NCI-H2029 treated with DMSO at 0.1 percent for 48 hours (cell line): ENCODE results near the gene AGPAT2.

Source experiments
- DNase-seq: peaks from one replicate; lab custom pipeline; 2025; lab: John Stamatoyannopoulos, UW

Gene AGPAT2

DNA sequence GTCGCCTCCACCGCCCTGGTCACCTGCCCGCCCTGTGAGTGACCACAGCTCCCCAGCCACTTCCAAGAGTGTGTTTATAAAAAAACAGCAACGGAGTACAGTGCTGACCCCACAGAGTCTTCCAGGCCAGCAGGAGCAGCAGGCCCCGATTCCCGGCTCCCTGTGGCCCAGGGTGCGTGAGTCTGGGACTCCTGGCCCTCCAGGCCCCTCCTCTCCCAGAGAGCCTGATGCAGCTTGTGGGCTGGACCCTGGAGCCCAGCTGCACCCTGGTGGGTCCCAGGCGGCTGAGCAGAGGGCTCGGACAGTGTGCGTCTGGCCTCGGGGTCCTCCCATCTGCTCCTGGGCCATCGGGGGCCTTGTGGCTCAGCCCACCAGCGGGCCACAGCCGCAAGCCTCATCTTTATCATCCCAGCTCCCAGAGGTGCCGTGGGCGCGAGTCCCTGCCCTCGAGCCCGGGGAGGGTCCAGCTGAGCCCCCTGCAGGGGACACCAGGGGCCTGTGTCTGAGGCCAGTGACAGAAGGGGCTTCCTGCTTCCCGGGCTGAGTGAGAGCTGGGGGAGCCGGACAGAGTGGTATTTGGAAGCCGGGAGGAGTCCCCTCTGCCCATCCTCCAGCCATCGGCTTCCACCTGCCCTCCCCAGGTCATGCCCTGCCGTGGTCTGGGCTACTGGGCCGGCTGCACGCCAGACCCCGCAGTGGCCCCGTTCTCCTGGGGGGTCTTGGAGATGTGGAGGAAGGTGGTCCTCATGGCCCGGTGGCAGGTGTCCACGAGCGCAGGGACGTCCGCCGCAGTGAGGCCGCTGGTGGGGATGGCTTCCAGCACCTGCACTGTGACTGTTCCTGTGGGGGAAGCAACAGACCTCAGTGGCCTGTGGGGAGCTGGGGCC, 13.9 kb downstream of the AGPAT2 start:
- no peak for DNase-seq

DNA sequence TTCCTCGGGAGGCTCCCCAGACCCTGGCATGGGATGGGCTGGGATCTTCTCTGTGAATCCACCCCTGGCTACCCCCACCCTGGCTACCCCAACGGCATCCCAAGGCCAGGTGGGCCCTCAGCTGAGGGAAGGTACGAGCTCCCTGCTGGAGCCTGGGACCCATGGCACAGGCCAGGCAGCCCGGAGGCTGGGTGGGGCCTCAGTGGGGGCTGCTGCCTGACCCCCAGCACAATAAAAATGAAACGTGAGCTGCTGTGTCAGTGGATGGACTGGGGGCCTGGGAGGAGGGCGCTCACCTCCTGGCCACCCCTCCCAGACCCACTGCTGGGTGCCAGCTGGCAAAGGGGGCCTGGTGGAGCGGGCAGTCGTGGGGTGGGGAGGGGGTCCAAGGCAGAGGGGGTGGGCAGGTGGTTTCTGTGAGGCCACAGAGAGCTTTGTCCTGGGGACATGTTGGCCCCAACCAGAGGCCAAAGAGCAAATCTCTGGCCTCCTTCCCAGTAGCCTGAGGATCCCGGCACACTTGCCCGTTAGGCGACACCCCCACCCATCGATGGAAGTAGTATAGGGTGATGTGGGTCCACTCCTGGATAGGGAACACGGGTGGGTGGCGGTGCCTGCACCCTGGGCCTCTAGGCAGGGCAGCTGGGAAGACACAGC, 14.7 kb downstream of the AGPAT2 start:
- no peak for DNase-seq

DNA sequence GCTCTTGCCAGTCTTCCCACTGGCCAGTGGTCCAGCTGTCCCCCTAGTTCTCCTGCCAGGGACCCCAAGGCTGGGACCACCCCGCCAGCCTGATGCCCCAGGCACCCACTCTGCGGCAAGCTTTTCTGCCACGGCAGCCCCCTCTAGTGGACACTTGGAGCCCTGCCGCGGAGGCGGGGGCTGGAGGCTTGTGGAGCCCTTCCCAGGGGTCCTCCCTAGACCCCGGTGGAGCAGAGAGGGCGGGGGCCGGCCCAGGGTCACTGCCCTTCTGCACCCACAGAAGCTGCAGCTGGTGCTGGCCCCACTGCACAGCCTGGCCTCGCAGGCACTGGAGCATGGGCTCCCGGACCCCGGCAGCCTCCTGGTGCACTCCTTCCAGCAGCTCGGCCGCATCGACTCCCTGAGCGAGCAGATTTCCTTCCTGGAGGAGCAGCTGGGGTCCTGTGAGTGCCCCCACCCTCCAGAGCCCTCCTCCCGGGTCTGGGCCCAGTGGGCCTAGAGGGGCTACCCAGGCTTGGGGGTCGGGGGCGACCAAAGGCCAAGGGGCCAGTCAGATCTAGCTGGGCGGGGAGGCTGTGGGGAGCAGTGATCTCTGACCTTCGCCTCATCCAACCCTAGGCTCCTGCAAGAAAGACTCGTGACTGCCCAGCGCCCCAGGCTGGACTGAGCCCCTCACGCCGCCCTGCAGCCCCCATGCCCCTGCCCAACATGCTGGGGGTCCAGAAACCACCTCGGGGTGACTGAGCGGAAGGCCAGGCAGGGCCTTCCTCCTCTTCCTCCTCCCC, 15.4 kb downstream of the AGPAT2 start:
- no peak for DNase-seq

DNA sequence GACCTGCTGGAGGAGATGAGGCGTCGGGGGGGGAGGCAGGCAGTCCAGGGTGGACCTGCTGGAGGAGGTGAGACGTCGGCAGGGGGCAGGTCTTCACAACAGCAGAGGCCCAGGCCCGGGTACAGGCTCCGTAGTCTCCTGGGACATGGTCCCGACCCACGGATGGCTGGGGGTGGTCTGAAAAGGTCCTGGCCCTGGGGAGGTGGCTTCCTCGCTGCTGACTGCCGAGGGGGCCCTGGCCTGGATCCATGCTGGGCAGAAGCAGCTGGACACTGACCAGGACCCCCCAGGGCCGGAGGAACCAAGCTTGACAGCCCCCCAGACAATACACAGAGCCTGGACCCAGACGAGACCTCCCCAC, 16.0 kb downstream of the AGPAT2 start:
- no peak for DNase-seq

DNA sequence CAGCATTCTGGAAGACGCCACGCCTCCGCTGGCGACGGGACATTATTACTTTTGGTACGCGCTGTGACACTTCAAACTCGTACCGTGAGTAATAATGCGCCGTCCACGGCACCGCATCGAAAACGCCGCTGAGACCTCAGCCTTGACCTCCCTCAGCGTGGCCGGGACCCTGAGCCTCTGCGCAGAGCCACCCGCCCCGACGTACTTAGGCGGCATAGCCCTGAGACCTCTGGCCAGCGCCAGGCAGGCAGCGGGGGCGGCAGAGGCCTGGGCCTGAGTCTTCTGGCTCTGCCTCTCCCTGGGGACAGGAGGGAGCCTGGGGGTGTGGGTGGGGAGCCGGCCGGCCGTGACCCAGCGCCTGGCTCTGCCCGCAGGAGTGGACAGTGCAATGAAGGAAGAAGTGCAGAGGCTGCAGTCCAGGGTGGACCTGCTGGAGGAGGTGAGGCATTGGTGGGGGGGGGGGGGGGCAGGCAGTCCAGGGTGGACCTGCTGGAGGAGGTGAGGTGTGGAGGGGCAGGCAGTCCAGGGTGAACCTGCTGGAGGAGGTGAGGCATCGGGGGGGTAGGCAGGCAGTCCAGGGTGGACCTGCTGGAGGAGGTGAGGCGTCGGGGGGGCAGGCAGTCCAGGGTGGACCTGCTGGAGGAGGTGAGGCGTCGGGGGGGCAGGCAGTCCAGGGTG, 16.5 kb downstream of the AGPAT2 start:
- DNase-seq = no peak

DNA sequence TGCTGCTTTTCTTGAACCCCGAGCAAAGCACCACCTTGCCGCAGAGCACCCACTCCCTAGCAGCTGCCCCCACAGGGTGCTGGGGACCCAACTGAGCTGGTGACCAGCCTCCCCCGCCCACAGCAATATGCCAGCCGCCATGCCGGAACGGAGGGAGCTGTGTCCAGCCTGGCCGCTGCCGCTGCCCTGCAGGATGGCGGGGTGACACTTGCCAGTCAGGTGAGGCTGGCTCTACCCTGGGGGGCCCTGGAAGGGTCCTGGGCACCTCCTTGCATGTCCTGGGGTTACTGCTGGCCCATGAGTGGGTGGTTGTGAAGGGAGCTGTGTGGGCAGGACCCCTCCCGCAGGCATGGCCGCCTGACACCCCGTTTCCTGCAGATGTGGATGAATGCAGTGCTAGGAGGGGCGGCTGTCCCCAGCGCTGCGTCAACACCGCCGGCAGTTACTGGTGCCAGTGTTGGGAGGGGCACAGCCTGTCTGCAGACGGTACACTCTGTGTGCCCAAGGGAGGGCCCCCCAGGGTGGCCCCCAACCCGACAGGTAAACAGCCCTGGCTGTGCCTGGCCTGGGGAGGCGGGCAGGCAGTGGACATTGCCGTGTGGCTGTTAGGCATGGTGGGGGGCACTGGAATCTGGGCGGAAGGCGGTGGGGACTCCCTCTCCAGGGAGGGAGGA, 17.3 kb downstream of the AGPAT2 start:
- DNase-seq = no peak

DNA sequence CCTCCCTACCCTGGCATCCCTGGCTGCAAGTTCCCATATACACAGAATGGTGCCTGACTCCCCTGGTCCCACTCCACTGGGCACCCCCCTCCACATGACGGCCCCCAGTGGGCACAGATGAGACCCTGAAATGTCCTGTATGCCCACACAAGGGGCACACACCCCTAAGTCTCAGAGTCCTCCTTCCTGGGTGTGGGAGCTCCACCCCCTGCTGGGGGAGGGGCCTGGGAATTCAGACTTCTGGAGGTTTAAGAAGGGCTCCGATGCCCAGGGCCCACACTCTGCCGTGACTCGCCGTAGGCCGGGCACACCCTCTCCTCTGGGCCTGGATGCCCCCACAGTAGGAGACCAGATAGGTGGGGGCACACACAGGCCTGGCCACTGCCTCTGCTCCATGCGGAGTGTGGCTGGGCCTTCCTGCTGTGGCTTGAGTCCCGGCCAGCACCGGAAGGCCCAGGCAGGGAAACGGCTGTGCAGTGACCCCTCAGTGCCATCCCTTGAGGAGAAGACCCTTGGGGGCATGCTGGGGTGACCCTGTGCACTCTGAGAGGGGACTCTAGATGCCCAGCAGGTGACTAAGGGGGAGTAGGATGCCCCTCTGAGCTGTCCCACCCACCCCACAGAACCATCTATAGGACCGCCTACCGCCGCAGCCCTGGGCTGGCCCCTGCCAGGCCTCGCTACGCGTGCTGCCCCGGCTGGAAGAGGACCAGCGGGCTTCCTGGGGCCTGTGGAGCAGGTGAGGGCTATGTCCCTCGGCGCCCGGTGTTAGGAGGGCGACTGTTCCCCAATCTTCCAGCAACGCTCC, 18.1 kb downstream of the AGPAT2 start:
- no peak for DNase-seq

DNA sequence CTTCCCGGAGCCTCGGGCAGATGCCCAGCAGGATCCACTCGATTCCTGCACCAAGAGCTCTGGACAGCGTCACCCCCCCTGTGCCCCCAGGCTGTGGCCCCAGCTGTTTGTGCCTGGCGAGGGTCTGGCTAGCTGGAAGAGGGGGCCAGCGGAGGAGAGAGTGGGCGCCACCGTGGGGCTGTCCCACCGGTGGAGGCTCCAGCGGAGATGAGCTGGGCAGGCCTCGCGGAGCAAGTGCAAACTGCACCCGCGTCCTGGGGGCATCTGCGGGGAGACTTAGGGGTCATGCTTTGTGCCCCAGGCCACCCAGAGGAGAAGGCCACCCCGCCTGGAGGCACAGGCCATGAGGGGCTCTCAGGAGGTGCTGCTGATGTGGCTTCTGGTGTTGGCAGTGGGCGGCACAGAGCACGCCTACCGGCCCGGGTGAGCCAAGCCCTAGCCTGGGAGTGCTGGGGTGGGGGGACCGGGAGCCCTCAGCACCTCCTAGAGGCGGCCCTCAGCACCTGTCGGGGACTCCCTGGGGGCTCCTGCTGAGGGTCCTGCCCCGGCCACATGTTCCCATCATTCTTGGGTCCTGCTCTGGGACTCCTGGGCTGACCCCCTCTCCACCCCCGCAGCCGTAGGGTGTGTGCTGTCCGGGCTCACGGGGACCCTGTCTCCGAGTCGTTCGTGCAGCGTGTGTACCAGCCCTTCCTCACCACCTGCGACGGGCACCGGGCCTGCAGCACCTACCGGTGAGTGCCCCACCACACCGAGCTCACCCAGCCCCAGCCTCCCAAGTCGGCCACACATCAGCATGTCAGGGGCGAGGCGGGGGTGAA, 19.1 kb downstream of the AGPAT2 start:
- DNase-seq = no peak

DNA sequence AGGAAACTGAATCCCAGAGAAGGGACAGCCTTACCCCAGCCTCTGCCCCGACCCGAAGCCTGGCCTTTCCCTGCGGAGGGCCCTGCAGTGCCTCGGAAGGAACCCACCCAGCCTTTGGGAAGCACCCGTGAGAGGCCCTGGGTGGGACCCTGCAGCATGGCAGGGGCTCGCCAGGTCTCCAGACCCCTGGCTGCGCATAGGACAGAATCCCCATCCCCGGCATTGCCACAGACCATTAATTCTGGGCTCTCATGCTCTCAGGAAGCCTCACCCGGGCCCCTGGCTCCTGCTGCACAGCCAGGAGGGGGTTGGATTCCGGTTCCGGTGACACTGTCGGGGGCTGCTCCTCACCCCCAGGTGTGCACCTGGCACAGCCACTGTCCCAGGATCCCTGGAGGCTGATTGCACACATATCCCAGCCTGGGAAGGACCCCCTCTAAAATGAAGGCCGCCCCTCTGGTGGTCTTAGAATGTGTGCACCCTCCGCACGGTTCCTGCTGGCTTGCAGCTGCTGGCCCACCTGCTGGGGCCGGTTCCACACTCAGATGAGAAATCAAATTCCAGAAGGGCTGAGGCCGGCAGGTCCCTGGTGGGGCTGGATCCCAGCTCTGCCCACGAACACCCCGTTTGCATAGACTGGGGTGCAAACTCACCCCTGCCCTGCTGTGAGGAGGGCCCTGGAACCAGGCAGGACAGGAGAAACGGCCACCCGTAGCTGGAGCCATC, 19.9 kb downstream of the AGPAT2 start:
- DNase-seq = no peak

DNA sequence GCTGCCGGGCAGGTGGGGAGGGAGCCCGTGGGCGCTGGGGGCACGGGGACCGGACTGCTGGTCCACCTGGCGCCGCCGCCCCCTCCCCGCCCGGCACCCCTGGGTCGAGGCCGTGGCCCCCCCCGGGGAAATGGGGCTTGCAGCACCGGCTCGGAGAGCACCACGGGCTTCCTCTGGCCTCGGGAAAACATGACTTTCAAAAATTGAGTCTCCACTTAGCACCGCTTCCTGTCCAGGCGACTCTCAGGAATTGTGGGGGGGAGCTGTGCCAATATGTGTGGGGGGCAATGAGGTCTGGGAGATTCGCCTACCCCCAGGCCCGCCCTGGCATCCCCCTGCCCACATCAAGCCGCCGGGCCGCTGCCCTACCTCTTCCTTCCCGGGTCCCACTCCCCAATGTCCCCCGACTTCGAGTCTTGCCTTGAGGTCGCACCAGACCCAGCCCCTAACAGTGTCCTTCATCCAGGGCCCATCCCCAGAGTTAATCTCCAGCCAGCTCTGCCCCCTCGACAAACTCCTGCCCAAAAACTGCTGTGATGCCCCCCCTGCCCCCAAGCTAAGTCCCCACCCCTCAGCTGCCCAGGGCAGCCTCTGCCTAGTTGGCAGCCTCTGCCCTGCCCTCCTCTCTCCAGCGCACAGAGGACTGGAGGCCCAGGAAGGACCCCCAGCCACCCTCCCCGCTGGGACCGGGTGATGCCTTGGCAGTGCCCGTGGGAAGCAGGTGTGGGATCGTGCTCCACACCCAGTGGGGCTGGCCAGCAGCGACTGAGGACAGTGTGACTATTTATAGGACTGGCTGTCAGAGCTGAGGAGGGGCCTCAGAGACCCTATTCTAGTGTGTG, 20.7 kb downstream of the AGPAT2 start:
- no peak for DNase-seq

DNA sequence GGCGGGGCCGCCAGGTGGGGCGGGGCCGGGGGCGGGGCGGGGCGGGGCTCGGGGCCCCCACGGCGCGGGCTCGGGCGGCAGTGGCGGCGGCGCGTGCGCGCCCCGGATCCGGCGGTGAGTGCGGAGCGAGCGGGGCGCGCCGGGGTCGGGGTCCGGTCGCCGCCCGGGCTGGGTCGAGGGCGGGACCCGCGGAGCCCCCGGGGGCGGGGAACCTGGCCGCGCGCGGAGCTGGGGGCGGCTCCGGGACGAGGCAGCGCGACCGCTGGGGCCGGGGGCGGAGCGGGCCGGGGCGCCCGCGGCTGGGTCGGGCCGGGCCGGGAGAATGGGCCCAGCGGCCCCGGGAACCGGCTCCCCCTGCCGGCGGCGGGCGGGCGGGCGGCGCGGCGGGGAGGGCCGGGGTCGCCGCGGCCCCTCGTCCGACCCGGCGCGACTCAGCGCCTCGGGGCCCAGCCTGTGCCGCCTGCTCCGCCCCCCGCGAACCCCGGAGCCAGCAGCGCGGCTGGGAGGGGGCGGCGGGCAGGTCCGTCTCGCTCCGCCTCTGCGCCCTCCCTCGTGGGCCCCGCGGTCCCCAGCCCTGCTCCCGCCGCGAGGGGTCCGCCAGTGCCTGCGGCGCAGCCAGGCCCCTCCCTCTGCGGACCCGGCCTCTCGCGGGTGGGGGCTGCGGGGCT, 21.4 kb downstream of the AGPAT2 start:
- no peak for DNase-seq

DNA sequence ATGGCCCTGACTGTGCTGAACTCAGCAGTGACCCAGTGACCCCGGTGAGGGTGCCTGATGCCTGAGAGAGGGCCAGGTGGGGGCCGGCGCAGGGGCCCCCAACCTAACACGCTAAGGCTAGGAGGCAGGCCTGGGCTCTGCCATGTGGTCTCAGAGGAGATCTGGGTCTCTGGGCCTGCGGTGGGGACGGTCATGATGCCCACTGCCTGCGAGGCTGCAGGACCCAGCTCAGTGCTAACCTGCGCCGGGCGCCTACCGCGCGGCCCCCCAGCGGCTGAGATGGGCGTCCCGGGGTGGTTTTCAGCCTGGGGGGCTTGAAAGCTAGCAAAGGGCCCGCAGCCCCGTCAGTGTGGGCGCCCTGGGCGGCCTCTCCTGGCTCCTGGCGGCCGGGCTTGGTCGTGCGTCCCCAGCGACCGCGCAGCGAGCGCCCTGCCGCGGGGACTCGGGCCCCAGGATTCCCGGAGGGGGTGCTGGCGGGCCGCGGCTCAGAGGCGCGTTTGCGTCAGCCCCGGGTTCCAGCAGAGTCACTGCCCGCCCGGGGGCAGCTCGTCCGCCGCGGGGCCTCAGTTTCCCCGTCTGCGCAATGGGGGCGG, 22.1 kb downstream of the AGPAT2 start:
- DNase-seq = no peak

DNA sequence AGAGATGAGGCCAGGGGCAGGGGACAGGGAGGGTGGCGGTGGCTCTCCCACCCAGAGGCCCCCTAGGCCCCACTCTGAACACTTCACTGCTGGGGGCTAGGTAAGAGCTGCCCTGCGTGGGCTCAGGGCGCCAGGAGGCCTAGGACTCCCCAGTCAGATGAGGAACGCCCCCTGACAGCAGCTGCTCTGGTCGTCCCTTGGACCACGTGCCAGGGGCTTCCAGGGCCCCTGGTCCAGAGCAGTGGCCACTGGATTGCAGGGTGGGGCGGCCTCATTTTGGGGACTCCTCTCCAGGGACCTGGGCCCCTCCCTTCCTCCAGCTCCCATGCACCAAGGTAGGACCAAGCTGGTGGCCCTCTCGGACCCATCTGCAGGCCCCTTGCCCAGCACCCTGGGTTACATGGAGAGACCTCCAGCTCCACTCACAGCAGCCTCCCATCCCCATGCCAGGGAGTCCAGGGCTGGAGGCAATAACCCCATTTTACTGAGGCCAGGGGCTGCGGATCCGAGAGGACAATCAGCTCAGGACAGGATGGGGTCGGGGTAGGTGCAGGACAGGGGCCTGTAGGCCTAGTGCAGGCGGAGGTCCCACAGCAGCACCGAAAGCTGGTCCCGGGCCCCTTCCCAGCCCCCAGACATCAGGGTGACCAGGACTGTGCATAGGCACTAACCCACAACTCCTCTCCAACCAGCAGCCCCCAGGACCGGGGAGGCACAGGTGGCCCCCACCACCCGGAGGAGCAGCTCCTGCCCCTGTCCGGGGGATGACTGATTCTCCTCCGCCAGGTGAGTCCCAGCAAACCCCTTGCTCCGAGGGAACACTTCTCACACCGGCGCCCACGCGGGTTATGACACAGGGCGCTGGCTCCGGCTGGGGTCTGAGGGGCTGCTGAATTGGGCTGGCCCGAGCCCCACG, 23.0 kb downstream of the AGPAT2 start:
- no peak for DNase-seq

DNA sequence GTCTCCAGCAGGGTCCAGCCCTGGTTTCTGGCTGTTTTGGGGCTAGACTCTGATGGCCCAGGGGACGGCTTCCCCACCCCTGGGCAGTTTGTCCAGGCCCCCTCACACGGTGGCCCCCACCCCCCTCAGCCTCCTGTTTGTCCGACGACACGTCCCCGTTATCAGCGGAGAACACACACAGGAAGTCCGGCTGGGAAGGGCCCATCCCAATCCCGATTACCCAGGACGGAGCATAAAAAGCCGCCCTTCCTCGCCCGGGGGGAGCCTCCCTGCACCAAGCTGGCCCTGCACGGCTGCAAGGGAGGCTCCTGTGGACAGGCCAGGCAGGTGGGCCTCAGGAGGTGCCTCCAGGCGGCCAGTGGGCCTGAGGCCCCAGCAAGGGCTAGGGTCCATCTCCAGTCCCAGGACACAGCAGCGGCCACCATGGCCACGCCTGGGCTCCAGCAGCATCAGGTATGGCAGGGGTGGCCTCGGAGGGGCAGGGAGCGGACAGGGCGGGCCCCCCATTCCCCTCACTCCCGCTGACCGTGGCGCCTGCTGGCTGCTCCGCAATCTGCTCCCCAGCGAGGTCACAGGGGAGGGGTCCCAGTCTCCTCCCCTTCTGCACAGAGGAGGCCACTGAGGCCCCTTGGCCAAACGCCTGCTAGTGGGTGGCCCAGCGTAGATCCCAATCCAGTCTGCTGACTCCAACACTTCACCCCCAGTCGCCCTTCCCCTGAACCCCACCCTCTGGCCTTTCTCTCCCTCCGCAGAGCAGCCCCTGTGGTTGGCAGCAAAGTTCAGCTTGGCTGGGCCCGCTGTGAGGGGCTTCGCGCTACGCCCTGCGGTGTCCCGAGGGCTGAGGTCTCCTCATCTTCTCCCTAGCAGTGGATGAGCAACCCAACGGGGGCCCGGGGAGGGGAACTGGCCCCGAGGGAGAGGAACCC, 24.3 kb downstream of the AGPAT2 start, which contains the start of gene EGFL7:
TSS of gene EGFL7 (plus strand) at position 261 of the 926 bp plus-strand sequence. CDS start 5,367 bp downstream, outside the sequence.
- no peak for DNase-seq

DNA sequence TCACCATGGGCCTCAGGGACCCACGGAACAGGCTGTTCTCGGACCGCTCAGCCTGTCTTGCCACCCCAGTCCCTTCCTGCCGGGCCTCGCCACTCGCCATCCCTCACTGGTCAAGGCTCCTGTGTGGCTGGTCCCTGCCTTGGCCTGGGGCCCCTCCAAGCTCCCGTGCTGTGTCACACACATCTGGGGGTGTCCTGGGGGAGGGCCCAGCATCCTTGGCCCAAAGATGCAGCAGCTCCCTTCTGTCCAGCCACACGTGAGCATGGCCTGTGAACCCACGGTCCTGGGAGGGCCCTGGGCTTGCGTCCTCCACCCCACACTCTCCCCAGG, 25.0 kb downstream of the AGPAT2 start:
- DNase-seq = no peak
